Muscle of leg (tissue), 11 donors: ENCODE measurements around the gene SRBD1. TPM values are rescaled to one million over a fixed set of nuclear protein-coding genes. Genes with fewer than 3 reads are reported as not detected.

Experiments used
- DNase-seq: peaks from one replicate; pipeline ENCODE4 v3.0.0; 2013
- H3K27ac ChIP-seq: one replicate; pipeline ENCODE4 v1.5.1; 2013; ENCODE audit warnings: mild to moderate bottlenecking, low read length, control low read depth
- H3K27me3 ChIP-seq: one replicate; pipeline ENCODE4 v1.6.1; 2013; ENCODE audit warnings: low read length; ENCODE audit not compliant: control insufficient read depth, insufficient read depth
- H3K36me3 ChIP-seq: one replicate; pipeline ENCODE4 v1.6.1; 2013; ENCODE audit warnings: low read length; ENCODE audit not compliant: control insufficient read depth, insufficient read depth
- H3K4me1 ChIP-seq: one replicate; pipeline ENCODE4 v1.6.1; 2013; ENCODE audit warnings: low read length; ENCODE audit not compliant: control insufficient read depth, insufficient read depth
- H3K4me3 ChIP-seq: one replicate; pipeline ENCODE4 v1.5.1; 2013; ENCODE audit warnings: low read length, control low read depth
- H3K9me3 ChIP-seq: replicated peaks from 2 replicates; pipeline ENCODE4 v1.6.1; 2013; ENCODE audit warnings: low read depth, low read length; ENCODE audit not compliant: control insufficient read depth
- WGBS: methylation state at CpG from one replicate; pipeline ENCODE4 v1.1.5; 2013; ENCODE audit warnings: missing lambda C conversion rate; ENCODE audit not compliant: insufficient coverage; 5-methylcytosine and 5-hydroxymethylcytosine counted together
- polyA plus RNA-seq, 8 donors: library from polyadenylated mRNA; unstranded; fragments of 120-200 nt; gene quantifications; one replicate each; pipeline versions ENCODE4 v1.2.1 to v1.2.3, GENCODE V29; 2013; ENCODE audit warnings: inconsistent platforms in 1 of 8, low replicate concordance in 1 of 8; ENCODE audit not compliant: insufficient read length in 8 of 8, insufficient read depth in 1 of 8
- total RNA-seq: library from RNA; stranded (reverse); fragments of 120-200 nt; gene quantifications from one replicate; pipeline ENCODE4 v1.2.4, GENCODE V29; 2013

SRBD1 gene
- total and polyA plus RNA-seq, 9 donors: 8.5 to 18.8 (median 11.3) TPM

- Histone ChIP-seq H3K4me1 (no peaks in the 10 kb centered on the region), H3K9me3 (no peaks in the 10 kb centered on the region), H3K27me3 (no peaks in the 10 kb centered on the region), H3K27ac (no peak overlapping the region), H3K36me3 (no peaks in the 10 kb centered on the region), H3K4me3 (no peak overlapping the region)
- no peak for DNase-seq
- 75% methylated on average over 1 of the region's 2 CpGs for WGBS
Observed at GRCh38 chr2:45353879-45354278, 257.2 kb downstream of the SRBD1 start.

DNA sequence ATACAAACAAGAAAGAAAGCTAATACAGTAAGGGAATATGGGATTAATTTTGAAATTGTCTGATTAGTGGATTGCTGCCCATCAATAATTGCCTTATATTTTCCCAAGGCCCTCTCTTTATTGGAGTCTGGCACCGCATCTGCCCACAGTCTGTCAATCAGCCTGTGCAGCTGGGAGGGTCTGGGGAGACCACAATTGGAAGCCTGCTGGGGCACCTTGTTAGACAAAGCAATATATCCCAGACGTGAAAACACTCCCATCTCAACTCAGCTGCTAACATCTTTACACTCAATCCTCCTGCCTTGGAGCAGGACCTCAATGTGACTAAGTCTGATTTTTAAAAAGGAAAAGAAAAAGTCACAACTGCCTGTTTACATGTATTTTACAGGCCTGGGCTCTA lies 258.6 kb downstream of the SRBD1 start:
- H3K27me3 ChIP-seq: no peaks in the 10 kb centered on the region
- H3K9me3 ChIP-seq: no peaks in the 10 kb centered on the region
- H3K36me3 ChIP-seq: no peaks in the 10 kb centered on the region
- DNase-seq: no peak
- H3K27ac ChIP-seq: no peak overlapping the region
- no peak overlapping the region for H3K4me3 ChIP-seq
- H3K4me1 ChIP-seq: no peaks in the 10 kb centered on the region
- no CpG with 5 or more reads among the region's 2 CpGs for WGBS

GRCh38 chr2:45345331-45346234 lies 265.5 kb downstream of the SRBD1 start:
- peaks cover 6% of the 10 kb centered on the region for H3K27me3 ChIP-seq
- H3K27ac ChIP-seq: no peak overlapping the region
- no peaks in the 10 kb centered on the region for H3K36me3 ChIP-seq
- H3K4me3 ChIP-seq: no peak overlapping the region
- no peaks in the 10 kb centered on the region for H3K9me3 ChIP-seq
- DNase-seq: no peak
- WGBS: 0% methylated on average over 1 of the region's 8 CpGs
- peaks cover 14% of the 10 kb centered on the region for H3K4me1 ChIP-seq

DNA sequence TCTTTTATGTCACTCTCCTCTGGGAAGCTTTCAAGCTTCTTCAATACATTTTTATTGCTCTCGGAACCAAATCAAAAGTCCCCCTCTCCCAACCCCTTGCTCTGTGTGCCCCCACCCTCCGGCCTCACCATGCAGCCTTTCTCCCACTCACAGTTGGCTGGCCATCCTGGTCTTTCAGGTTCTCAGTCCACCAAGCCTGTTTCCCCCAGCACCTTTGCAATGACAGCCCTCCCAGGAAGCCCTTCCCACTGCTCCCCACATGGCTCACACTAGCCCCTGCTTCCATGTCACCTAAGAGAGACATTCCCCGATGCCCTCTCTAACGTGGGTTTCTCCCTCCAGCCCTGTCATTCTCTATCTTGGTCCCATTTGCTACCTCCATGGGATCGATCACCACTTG lies 266.6 kb downstream of the SRBD1 start:
- no peaks in the 10 kb centered on the region for H3K9me3 ChIP-seq
- DNase-seq: no peak
- H3K27ac ChIP-seq: no peak overlapping the region
- H3K4me1 ChIP-seq: peaks cover 18% of the 10 kb centered on the region
- no peaks in the 10 kb centered on the region for H3K36me3 ChIP-seq
- 81% methylated on average over 4 of the region's 5 CpGs for WGBS
- peaks cover 6% of the 10 kb centered on the region for H3K27me3 ChIP-seq
- H3K4me3 ChIP-seq: no peak overlapping the region

- Histone ChIP-seq H3K4me1 (peaks cover 22% of the 10 kb centered on the region), H3K4me3 (no peak overlapping the region), H3K27me3 (peaks cover 9% of the 10 kb centered on the region), H3K27ac (no peak overlapping the region), H3K9me3 (no peaks in the 10 kb centered on the region), H3K36me3 (no peaks in the 10 kb centered on the region)
- WGBS: 75% methylated on average over 9 of the region's 9 CpGs
- DNase-seq: no peak
Observed at GRCh38 chr2:45344071-45344470, 267.0 kb downstream of the SRBD1 start.

DNA sequence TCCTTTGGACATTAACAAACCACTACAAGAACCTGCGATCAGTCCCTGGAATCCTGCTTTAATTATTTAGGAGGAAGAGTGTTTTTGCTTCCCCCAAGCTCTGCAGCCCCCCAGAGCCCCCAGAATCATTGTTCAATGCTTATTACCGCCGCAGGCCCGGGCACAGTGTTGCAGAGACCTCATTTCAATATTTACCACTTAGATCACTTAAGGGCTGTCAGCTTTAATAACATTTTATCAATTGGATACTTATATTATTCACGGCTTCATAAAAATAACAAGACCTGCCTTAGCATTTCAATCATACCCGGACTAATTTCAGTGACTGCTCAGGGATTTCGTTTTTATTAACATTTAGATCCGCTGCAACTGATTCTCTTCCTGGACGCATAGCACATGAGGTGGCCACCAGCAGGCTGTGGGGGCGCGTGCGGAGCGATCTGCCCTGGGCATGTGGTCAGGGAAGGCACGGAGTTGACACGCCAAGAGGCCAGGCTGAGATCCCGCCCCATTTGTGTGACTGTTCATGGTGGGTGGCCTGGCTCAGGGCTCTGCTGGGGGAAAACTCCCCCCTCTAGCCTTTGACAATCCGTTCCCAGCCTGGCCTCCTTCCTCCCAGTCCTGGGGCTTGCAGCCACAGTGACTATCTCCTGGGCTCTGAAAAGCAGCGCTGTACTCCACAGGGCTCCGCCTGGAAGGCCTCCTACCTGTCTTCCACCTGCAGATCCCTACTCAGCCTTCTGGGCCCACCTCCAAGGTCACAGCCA lies 267.6 kb downstream of the SRBD1 start:
- Histone ChIP-seq H3K27ac (no peak overlapping the region), H3K4me1 (peaks cover 23% of the 10 kb centered on the region), H3K36me3 (no peaks in the 10 kb centered on the region), H3K27me3 (peaks cover 9% of the 10 kb centered on the region), H3K4me3 (no peak overlapping the region), H3K9me3 (no peaks in the 10 kb centered on the region)
- WGBS: 58% methylated on average over 12 of the region's 19 CpGs
- peak; percentile 18 for DNase-seq

- no peaks in the 10 kb centered on the region for H3K9me3 ChIP-seq
- no peaks in the 10 kb centered on the region for H3K36me3 ChIP-seq
- H3K4me3 ChIP-seq: no peak overlapping the region
- peak; percentile 88 for DNase-seq
- peak overlapping the region; percentile 47 for H3K27ac ChIP-seq
- peaks cover 41% of the 10 kb centered on the region for H3K4me1 ChIP-seq
- peaks cover 11% of the 10 kb centered on the region for H3K27me3 ChIP-seq
- WGBS: no CpG with 5 or more reads among the region's 3 CpGs
Observed at GRCh38 chr2:45340318-45340717, 270.7 kb downstream of the SRBD1 start.

DNA sequence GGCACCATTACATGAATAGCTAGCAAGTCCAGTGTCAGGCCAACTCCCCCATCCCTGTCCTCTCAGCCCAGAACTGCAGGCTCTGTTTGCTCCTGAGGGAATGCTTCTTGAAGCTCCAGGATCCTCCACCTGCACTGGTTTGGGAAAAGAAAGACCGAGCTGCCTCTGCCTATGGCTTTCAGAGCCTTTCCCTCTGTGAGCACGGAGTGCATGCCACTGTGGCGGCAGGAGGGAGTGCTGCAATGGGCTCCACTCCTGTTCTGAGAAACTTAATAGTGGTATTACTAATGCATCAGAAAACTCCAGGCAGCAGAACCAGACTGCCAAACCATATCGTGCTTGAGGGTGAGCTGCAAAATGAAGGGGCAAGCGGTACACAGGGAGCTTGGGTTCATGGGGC lies 271.8 kb downstream of the SRBD1 start:
- Histone ChIP-seq H3K36me3 (no peaks in the 10 kb centered on the region), H3K27ac (peak overlapping the region; percentile 1), H3K9me3 (no peaks in the 10 kb centered on the region), H3K4me3 (no peak overlapping the region), H3K4me1 (peaks cover 41% of the 10 kb centered on the region), H3K27me3 (peaks cover 15% of the 10 kb centered on the region)
- WGBS: 57% methylated on average over 1 of the region's 5 CpGs
- DNase-seq: no peak
